Adrenal gland (tissue), 12 donors: ENCODE data around the gene PIPOX. TPM values are rescaled to one million over a fixed set of nuclear protein-coding genes. Genes with fewer than 3 reads are reported as not detected.

Experiments used
- DNase-seq, 7 donors: peaks; one replicate each; pipeline ENCODE4 v3.0.0-alpha.2; 2019 to 2020
- H3K27ac ChIP-seq, 5 donors: fragments of 200-600 bp; sonication (generic) in 4 of 5; 1 replicate in 3 of 5; 2 replicates in 2 of 5; pipeline versions ENCODE4 v1.5.1 to v1.8.0; 2016 to 2020; ENCODE audit warnings: mild to moderate bottlenecking in 1 of 5
- H3K27me3 ChIP-seq: fragments of 200-600 bp; 2 replicates; pipeline ENCODE4 v1.8.0; 2021
- H3K36me3 ChIP-seq, 2 donors: fragments of 200-600 bp; replicated peaks in 1 of 2; 1 replicate in 1 of 2; 2 replicates in 1 of 2; pipeline versions ENCODE4 v1.5.1 to v1.8.0; 2018 to 2022
- H3K4me1 ChIP-seq, 2 donors: fragments of 200-600 bp; replicated peaks in 1 of 2; 1 replicate in 1 of 2; 2 replicates in 1 of 2; pipeline versions ENCODE4 v1.5.1 to v1.8.0; 2018 to 2021
- H3K4me3 ChIP-seq, 4 donors: fragments of 200-600 bp; sonication (generic) in 3 of 4; one replicate each; pipeline ENCODE4 v1.5.1; 2016 to 2018
- H3K9me3 ChIP-seq, 3 donors: fragments of 200-600 bp; sonication (generic) in 1 of 3; replicated peaks in 1 of 3; 1 replicate in 2 of 3; 2 replicates in 1 of 3; pipeline versions ENCODE4 v1.5.1 to v1.8.0; 2016 to 2021
- CTCF ChIP-seq, 6 experiments: fragments of 450-650 bp in 4 of 6; fragments of 200-600 bp in 2 of 6; sonication (generic) in 1 of 6; IDR thresholded peaks; 1 replicate in 5 of 6; 2 replicates in 1 of 6; pipeline versions ENCODE4 v1.5.1 to v1.8.0; 2016 to 2021; ENCODE audit warnings: antibody characterized with exemption in 6 of 6, mild to moderate bottlenecking in 2 of 6, moderate library complexity in 1 of 6
- POLR2A ChIP-seq, 2 donors: fragments of 450-650 bp; IDR thresholded peaks; one replicate each; pipeline ENCODE4 v1.6.1; 2017; ENCODE audit warnings: antibody characterized with exemption in 2 of 2, mild to moderate bottlenecking in 2 of 2, moderate library complexity in 1 of 2
- WGBS, 4 donors: extraction: QIAGEN DNeasy Blood & Tissue Kit in 2 of 4; methylation state at CpG; one replicate each; pipeline versions ENCODE4 v1.1.5 to v1.1.7; 2013 to 2017; 5-methylcytosine and 5-hydroxymethylcytosine counted together
- intact Hi-C, 2 donors: fragments of 100-400 bp; cut with DNase I; formaldehyde crosslinking; loops; one replicate each; pipeline versions ENCODE4 v1.14.1 to v1.15.0; 2022 to 2023
- polyA plus RNA-seq, 3 donors: library from polyadenylated mRNA; stranded (reverse); fragments of 200-250 nt in 2 of 3; fragments of 350-450 nt in 1 of 3; fragmentation: Illumina TruSeq in 1 of 3; extraction: RNeasy Lipid Tissue Mini Kit (QIAGEN cat#74804) in 1 of 3; gene quantifications; one replicate each; pipeline ENCODE4 v1.2.3, GENCODE V29; 2013 to 2014
- total RNA-seq, 9 donors: library from RNA; depleted of rRNA in 4 of 9; stranded (reverse); fragments of >200 nt in 4 of 9; fragments of 120-200 nt in 1 of 9; fragmentation: NEBNext Ultra II Directional in 1 of 9; extraction: Animal tissue kit (Norgen Biotek cat#: 25700) in 1 of 9; gene quantifications; one replicate each; pipeline versions ENCODE4 v1.1.0 to v1.2.4, GENCODE V29; 2013 to 2023
- donor health status: healthy with polysubstance abuse.
- donor health status: Bipolar disorder and iron deficiency.
- donor health status: DM: yes; HTN: yes; CAD: no.
- donor health status: DM: no; HTN: no; CAD: no.
- donor health status: DM: no; HTN: no; CAD: no.
- donor health status: DM: yes; HTN: yes; CAD: no.

Gene PIPOX
- total and polyA plus RNA-seq, 12 donors: 0.34 to 2.2 (median 1.3) TPM

GRCh38 chr17:29062215-29062614, 19.3 kb downstream of the PIPOX start:
- DNase-seq: no peak
- no peaks in the 10 kb centered on the region for H3K36me3 ChIP-seq
- intact Hi-C loops: no loop called here
- H3K27ac ChIP-seq: no peak overlapping the region
- H3K4me3 ChIP-seq: no peak overlapping the region
- 91 to 94% (median 92%) methylated on average over 9 of the region's 9 CpGs for WGBS, 4 donors
- no peaks in the 10 kb centered on the region for H3K27me3 ChIP-seq
- TF ChIP-seq POLR2A (IDR thresholded peaks at IDR 0.05): no peak
- TF ChIP-seq CTCF (IDR thresholded peaks at IDR 0.05): no peak
- no peaks in the 10 kb centered on the region for H3K4me1 ChIP-seq
- H3K9me3 ChIP-seq: no peaks in the 10 kb centered on the region

DNA sequence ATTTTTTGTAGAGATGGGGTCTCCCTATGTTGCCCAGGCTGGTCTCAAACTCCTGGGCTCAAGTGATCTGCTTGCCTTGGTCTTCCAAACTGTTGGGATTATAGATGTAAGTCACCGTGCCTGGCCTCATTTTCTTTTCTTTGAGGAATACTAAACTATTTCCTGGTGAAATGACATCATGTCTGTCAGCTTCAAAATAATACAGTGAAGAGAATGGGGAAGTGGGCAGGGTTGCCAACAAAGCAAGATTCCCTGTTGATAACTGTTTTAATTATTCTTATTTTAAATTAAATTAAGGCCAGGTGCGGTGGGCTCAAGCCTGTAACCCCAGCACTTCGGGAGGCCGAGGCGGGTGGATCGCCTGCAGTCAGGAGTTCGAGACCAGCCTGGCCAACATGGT, 21.1 kb downstream of the PIPOX start:
- Histone ChIP-seq H3K36me3 (no peaks in the 10 kb centered on the region), H3K27ac (no peak overlapping the region), H3K27me3 (no peaks in the 10 kb centered on the region), H3K4me3 (no peak overlapping the region), H3K4me1 (no peaks in the 10 kb centered on the region), H3K9me3 (no peaks in the 10 kb centered on the region)
- TF ChIP-seq CTCF (IDR thresholded peaks at IDR 0.05): no peak
- TF ChIP-seq POLR2A (IDR thresholded peaks at IDR 0.05): no peak
- no peak for DNase-seq
- intact Hi-C loops: no loop called here
- WGBS, 4 donors: 86 to 88% (median 87%) methylated on average over 7 of the region's 7 CpGs

- Histone ChIP-seq H3K27me3 (no peaks in the 10 kb centered on the region), H3K27ac (no peak overlapping the region), H3K4me1 (no peaks in the 10 kb centered on the region), H3K4me3 (no peak overlapping the region), H3K9me3 (no peaks in the 10 kb centered on the region), H3K36me3 (no peaks in the 10 kb centered on the region)
- DNase-seq: peak in 1 of 7 donors; percentile 75
- intact Hi-C loops: no loop called here
- TF ChIP-seq POLR2A (IDR thresholded peaks at IDR 0.05) (no peak), CTCF (IDR thresholded peaks at IDR 0.05) (no peak)
- WGBS, 4 donors: 55 to 64% (median 58%) methylated on average over 1 to 7 of the region's 7 CpGs
Measured at GRCh38 chr17:29066047-29066446, 23.1 kb downstream of the PIPOX start.

- DNase-seq: no peak
- H3K4me1 ChIP-seq: no peaks in the 10 kb centered on the region
- H3K27me3 ChIP-seq: no peaks in the 10 kb centered on the region
- intact Hi-C loops: no loop called here
- no peak overlapping the region for H3K4me3 ChIP-seq
- TF ChIP-seq POLR2A (IDR thresholded peaks at IDR 0.05) (no peak), CTCF (IDR thresholded peaks at IDR 0.05) (no peak)
- no peak overlapping the region for H3K27ac ChIP-seq
- H3K36me3 ChIP-seq: no peaks in the 10 kb centered on the region
- no peaks in the 10 kb centered on the region for H3K9me3 ChIP-seq
- 64 to 71% (median 67%) methylated on average over 7 of the region's 7 CpGs for WGBS, 4 donors
Measured at GRCh38 chr17:29066606-29067005, 23.7 kb downstream of the PIPOX start.
